K562 (cell line): ENCODE results near the gene IL10. TPM values are rescaled to one million over a fixed set of nuclear protein-coding genes. Genes with fewer than 3 reads are reported as not detected.

ENCODE experiments used
- POU5F1 ChIP-seq: fragments of 150-350 bp; IDR thresholded peaks from 2 replicates; pipeline ENCODE4 v1.6.1; 2014; ENCODE audit warnings: borderline replicate concordance, low read length, low read depth, mild to moderate bottlenecking; ENCODE audit not compliant: partially characterized antibody
- TBP ChIP-seq: optimal IDR thresholded peaks from 2 replicates; pipeline ENCODE3; 2011; ENCODE audit warnings: low read depth, low read length, improper control_type of control experiment
- ZNF584 ChIP-seq: fragments of 200-800 bp; sonication (Bioruptor generic); IDR thresholded peaks from 2 replicates; pipeline ENCODE4 v1.6.1; 2016; ENCODE audit warnings: low read depth, mild to moderate bottlenecking, missing genetic modification characterization, missing compliant biosample characterization
- polyA plus RNA-seq, 8 experiments: library from polyadenylated mRNA; depleted of rRNA in 4 of 8; stranded (reverse) in 5 of 8; unstranded in 3 of 8; fragments of >200 nt; fragmentation: Nextera tagmentation in 2 of 8; fragmentation: Illumina TruSeq in 1 of 8; extraction: Ambion mirVana in 2 of 8; extraction: Trizol in 1 of 8; gene quantifications; 2 replicates each; pipeline versions ENCODE4 v1.2.1 to v1.2.3, GENCODE V29; 2011 to 2014; ENCODE audit warnings: inconsistent platforms in 1 of 8, missing spikeins in 1 of 8
- total RNA-seq, 7 experiments: library from RNA; depleted of rRNA in 6 of 7; stranded (reverse); fragments of >200 nt in 6 of 7; fragmentation: Illumina TruSeq in 2 of 7; extraction: Trizol in 2 of 7; gene quantifications; 2 replicates each; pipeline versions ENCODE4 v1.2.1 to v1.2.3, GENCODE V29; 2011 to 2021; ENCODE audit warnings: low replicate concordance in 1 of 7
- TF ChIP-seq, protein P1 (sequence below), 2 experiments: fragments of 450-650 bp; formaldehyde crosslinking in 1 of 2; IDR thresholded peaks; 2 replicates each; pipeline versions ENCODE4 v1.4.0 to v1.6.1; 2014 to 2020; ENCODE audit warnings: mild to moderate bottlenecking in 2 of 2, borderline replicate concordance in 1 of 2, low read depth in 1 of 2
- TF ChIP-seq, protein P2 (sequence below): fragments of 200-600 bp; sonication (generic); IDR thresholded peaks from one replicate; pipeline ENCODE4 v1.6.1; 2012; ENCODE audit warnings: mild to moderate bottlenecking, low read depth, low read length, inconsistent platforms

The IL10 gene
- total and polyA plus RNA-seq, 9 of the 15 experiments (the other 6 are each of a cell fraction or from before 2014, with no cell fraction given), result 0.29 TPM; not detected in 8

DNA sequence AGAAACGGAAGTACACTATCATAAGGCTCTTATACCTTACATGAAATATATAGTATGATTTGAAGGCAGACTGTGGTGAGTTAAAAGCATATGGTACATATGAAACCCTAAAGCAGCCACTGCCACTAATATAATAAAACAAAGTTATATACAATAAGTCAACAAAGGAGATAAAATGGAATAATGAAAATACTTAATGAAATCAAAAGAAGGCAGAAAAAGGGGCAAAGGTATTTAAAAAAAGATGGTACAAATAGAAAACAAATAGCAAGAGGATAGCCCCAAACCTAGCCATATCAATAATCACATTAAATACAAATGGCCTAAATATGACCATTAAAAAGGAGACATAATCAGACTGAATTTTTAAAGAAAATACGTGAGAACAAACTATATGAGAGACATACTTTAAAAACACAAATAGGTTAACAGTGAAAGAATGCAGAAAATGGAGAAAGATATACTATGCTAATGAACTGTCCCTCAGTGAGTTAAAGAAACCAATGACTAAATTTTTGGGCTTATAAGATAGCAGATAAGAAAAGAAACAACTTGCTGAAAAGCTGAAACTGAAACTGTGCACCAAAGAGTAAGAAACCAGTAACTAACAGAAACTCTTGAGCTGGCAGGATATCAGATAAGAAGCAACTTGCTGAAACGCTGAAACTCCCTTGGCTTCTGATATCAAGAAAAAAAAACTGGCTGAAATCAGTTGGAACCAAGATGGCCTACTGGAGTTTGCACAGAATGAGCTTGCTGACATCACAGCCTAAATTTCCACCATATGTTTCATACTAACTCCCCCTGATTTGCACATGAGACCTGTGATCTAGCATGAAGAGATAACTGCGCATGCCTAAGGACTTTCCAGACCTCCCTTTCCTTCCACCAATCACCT, 44.3 kb upstream of the IL10 start (continued):
- TF ChIP-seq, protein P1, sequence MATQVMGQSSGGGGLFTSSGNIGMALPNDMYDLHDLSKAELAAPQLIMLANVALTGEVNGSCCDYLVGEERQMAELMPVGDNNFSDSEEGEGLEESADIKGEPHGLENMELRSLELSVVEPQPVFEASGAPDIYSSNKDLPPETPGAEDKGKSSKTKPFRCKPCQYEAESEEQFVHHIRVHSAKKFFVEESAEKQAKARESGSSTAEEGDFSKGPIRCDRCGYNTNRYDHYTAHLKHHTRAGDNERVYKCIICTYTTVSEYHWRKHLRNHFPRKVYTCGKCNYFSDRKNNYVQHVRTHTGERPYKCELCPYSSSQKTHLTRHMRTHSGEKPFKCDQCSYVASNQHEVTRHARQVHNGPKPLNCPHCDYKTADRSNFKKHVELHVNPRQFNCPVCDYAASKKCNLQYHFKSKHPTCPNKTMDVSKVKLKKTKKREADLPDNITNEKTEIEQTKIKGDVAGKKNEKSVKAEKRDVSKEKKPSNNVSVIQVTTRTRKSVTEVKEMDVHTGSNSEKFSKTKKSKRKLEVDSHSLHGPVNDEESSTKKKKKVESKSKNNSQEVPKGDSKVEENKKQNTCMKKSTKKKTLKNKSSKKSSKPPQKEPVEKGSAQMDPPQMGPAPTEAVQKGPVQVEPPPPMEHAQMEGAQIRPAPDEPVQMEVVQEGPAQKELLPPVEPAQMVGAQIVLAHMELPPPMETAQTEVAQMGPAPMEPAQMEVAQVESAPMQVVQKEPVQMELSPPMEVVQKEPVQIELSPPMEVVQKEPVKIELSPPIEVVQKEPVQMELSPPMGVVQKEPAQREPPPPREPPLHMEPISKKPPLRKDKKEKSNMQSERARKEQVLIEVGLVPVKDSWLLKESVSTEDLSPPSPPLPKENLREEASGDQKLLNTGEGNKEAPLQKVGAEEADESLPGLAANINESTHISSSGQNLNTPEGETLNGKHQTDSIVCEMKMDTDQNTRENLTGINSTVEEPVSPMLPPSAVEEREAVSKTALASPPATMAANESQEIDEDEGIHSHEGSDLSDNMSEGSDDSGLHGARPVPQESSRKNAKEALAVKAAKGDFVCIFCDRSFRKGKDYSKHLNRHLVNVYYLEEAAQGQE (IDR thresholded peaks at IDR 0.05; ENCODE audit: borderline replicate concordance), result peak; percentile 90
- TF ChIP-seq, protein P1 (CRISPR knock-in tag; IDR thresholded peaks at IDR 0.05; ENCODE audit: low read depth), result 0 out of 2 replicates have a peak, but pooled peaks have one; percentile 44
- TF ChIP-seq POU5F1 (no peak), ZNF584 (no peak), TBP (no peak)
- TF ChIP-seq, protein P2, sequence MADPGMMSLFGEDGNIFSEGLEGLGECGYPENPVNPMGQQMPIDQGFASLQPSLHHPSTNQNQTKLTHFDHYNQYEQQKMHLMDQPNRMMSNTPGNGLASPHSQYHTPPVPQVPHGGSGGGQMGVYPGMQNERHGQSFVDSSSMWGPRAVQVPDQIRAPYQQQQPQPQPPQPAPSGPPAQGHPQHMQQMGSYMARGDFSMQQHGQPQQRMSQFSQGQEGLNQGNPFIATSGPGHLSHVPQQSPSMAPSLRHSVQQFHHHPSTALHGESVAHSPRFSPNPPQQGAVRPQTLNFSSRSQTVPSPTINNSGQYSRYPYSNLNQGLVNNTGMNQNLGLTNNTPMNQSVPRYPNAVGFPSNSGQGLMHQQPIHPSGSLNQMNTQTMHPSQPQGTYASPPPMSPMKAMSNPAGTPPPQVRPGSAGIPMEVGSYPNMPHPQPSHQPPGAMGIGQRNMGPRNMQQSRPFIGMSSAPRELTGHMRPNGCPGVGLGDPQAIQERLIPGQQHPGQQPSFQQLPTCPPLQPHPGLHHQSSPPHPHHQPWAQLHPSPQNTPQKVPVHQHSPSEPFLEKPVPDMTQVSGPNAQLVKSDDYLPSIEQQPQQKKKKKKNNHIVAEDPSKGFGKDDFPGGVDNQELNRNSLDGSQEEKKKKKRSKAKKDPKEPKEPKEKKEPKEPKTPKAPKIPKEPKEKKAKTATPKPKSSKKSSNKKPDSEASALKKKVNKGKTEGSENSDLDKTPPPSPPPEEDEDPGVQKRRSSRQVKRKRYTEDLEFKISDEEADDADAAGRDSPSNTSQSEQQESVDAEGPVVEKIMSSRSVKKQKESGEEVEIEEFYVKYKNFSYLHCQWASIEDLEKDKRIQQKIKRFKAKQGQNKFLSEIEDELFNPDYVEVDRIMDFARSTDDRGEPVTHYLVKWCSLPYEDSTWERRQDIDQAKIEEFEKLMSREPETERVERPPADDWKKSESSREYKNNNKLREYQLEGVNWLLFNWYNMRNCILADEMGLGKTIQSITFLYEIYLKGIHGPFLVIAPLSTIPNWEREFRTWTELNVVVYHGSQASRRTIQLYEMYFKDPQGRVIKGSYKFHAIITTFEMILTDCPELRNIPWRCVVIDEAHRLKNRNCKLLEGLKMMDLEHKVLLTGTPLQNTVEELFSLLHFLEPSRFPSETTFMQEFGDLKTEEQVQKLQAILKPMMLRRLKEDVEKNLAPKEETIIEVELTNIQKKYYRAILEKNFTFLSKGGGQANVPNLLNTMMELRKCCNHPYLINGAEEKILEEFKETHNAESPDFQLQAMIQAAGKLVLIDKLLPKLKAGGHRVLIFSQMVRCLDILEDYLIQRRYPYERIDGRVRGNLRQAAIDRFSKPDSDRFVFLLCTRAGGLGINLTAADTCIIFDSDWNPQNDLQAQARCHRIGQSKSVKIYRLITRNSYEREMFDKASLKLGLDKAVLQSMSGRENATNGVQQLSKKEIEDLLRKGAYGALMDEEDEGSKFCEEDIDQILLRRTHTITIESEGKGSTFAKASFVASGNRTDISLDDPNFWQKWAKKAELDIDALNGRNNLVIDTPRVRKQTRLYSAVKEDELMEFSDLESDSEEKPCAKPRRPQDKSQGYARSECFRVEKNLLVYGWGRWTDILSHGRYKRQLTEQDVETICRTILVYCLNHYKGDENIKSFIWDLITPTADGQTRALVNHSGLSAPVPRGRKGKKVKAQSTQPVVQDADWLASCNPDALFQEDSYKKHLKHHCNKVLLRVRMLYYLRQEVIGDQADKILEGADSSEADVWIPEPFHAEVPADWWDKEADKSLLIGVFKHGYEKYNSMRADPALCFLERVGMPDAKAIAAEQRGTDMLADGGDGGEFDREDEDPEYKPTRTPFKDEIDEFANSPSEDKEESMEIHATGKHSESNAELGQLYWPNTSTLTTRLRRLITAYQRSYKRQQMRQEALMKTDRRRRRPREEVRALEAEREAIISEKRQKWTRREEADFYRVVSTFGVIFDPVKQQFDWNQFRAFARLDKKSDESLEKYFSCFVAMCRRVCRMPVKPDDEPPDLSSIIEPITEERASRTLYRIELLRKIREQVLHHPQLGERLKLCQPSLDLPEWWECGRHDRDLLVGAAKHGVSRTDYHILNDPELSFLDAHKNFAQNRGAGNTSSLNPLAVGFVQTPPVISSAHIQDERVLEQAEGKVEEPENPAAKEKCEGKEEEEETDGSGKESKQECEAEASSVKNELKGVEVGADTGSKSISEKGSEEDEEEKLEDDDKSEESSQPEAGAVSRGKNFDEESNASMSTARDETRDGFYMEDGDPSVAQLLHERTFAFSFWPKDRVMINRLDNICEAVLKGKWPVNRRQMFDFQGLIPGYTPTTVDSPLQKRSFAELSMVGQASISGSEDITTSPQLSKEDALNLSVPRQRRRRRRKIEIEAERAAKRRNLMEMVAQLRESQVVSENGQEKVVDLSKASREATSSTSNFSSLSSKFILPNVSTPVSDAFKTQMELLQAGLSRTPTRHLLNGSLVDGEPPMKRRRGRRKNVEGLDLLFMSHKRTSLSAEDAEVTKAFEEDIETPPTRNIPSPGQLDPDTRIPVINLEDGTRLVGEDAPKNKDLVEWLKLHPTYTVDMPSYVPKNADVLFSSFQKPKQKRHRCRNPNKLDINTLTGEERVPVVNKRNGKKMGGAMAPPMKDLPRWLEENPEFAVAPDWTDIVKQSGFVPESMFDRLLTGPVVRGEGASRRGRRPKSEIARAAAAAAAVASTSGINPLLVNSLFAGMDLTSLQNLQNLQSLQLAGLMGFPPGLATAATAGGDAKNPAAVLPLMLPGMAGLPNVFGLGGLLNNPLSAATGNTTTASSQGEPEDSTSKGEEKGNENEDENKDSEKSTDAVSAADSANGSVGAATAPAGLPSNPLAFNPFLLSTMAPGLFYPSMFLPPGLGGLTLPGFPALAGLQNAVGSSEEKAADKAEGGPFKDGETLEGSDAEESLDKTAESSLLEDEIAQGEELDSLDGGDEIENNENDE, result no peak
